Activated CD8-positive, alpha-beta memory T cell treated with anti-CD3 and anti-CD28 coated beads, Interleukin-2, amount 50 U/mL, for 1 hour (primary cell): ENCODE data around the gene KANK4.

Source experiments
- DNase-seq: peaks from one replicate; pipeline ENCODE4 v3.0.0-alpha.2; 2020; ENCODE audit errors: extremely low read depth

The KANK4 gene

GRCh38 chr1:62208087-62208486 lies 111.1 kb downstream of the KANK4 start:
- DNase-seq: no peak

- DNase-seq: no peak
Observed at GRCh38 chr1:62207187-62207586, 112.0 kb downstream of the KANK4 start.

GRCh38 chr1:62198781-62199125 lies 120.5 kb downstream of the KANK4 start:
- DNase-seq: no peak

GRCh38 chr1:62198069-62198780 lies 121.0 kb downstream of the KANK4 start:
- DNase-seq: no peak

- no peak for DNase-seq
Observed at GRCh38 chr1:62196086-62196690, 123.0 kb downstream of the KANK4 start.

- no peak for DNase-seq
Observed at GRCh38 chr1:62194651-62195544, 124.3 kb downstream of the KANK4 start, which contains the start of gene L1TD1. Gene L1TD1 (plus strand): TSS chr1:62194849. CDS start chr1:62206629, 11,780 bp downstream.

GRCh38 chr1:62188111-62188510 lies 131.1 kb downstream of the KANK4 start:
- no peak for DNase-seq

- DNase-seq: no peak
Observed at GRCh38 chr1:62187548-62187947, 131.7 kb downstream of the KANK4 start.
